ACC112 (cell line): ENCODE results near the gene TBC1D22A.

Experiments used
- H2AFZ ChIP-seq: fragments of 200-600 bp; sonication (generic); one replicate; pipeline ENCODE4 v1.6.0; 2017; ENCODE audit warnings: antibody characterized with exemption, low read length; ENCODE audit not compliant: unreplicated experiment
- H3K27ac ChIP-seq: fragments of 200-600 bp; sonication (generic); 2 replicates; pipeline ENCODE4 v1.5.1; 2014; ENCODE audit warnings: low read depth, mild to moderate bottlenecking, antibody characterized with exemption, low read length, moderate library complexity
- H3K27me3 ChIP-seq: fragments of 200-600 bp; sonication (generic); 2 replicates; pipeline ENCODE4 v1.6.1; 2014; ENCODE audit warnings: mild to moderate bottlenecking, antibody characterized with exemption, low read length, moderate library complexity, mixed read lengths; ENCODE audit not compliant: insufficient read depth
- H3K36me3 ChIP-seq: fragments of 200-600 bp; sonication (generic); 2 replicates; pipeline ENCODE4 v1.6.1; 2016; ENCODE audit warnings: mild to moderate bottlenecking, antibody characterized with exemption, low read length, moderate library complexity, mixed read lengths; ENCODE audit not compliant: insufficient read depth
- H3K4me1 ChIP-seq: fragments of 200-600 bp; sonication (generic); one replicate; pipeline ENCODE4 v1.6.1; 2016; ENCODE audit warnings: low read length, mixed read lengths; ENCODE audit not compliant: insufficient read depth, unreplicated experiment, control insufficient read depth
- H3K4me3 ChIP-seq: fragments of 200-600 bp; sonication (generic); 2 replicates; pipeline ENCODE4 v1.5.1; 2014; ENCODE audit warnings: mild to moderate bottlenecking, low read depth, low read length
- H3K79me2 ChIP-seq: fragments of 200-600 bp; sonication (generic); one replicate; pipeline ENCODE4 v1.6.0; 2016; ENCODE audit warnings: low read length; ENCODE audit not compliant: control insufficient read depth, unreplicated experiment, insufficient read depth

TBC1D22A gene

GRCh38 chr22:47206666-47207218 lies 444.3 kb downstream of the TBC1D22A start:
- H3K27ac ChIP-seq, result no peak overlapping the region
- no peaks in the 10 kb centered on the region for H3K4me1 ChIP-seq
- no peaks in the 10 kb centered on the region for H3K36me3 ChIP-seq
- no peak overlapping the region for H2AFZ ChIP-seq
- H3K79me2 ChIP-seq, result no peaks in the 10 kb centered on the region
- H3K4me3 ChIP-seq, result no peak overlapping the region
- no peaks in the 10 kb centered on the region for H3K27me3 ChIP-seq

- no peak overlapping the region for H2AFZ ChIP-seq
- H3K27ac ChIP-seq, result no peak overlapping the region
- H3K27me3 ChIP-seq, result no peaks in the 10 kb centered on the region
- H3K36me3 ChIP-seq, result no peaks in the 10 kb centered on the region
- H3K4me3 ChIP-seq, result no peak overlapping the region
- H3K4me1 ChIP-seq, result no peaks in the 10 kb centered on the region
- H3K79me2 ChIP-seq, result no peaks in the 10 kb centered on the region
Measured at GRCh38 chr22:47207387-47207786, 444.9 kb downstream of the TBC1D22A start.

GRCh38 chr22:47207846-47208554 lies 445.6 kb downstream of the TBC1D22A start:
- Histone ChIP-seq H3K27me3 (no peaks in the 10 kb centered on the region), H3K36me3 (no peaks in the 10 kb centered on the region), H3K4me3 (no peak overlapping the region), H3K4me1 (no peaks in the 10 kb centered on the region), H2AFZ (no peak overlapping the region), H3K79me2 (no peaks in the 10 kb centered on the region), H3K27ac (no peak overlapping the region)

GRCh38 chr22:47208630-47209029 lies 446.2 kb downstream of the TBC1D22A start:
- no peak overlapping the region for H2AFZ ChIP-seq
- no peaks in the 10 kb centered on the region for H3K27me3 ChIP-seq
- H3K36me3 ChIP-seq, result no peaks in the 10 kb centered on the region
- no peak overlapping the region for H3K27ac ChIP-seq
- no peaks in the 10 kb centered on the region for H3K79me2 ChIP-seq
- no peaks in the 10 kb centered on the region for H3K4me1 ChIP-seq
- H3K4me3 ChIP-seq, result no peak overlapping the region

GRCh38 chr22:47209040-47209514 lies 446.6 kb downstream of the TBC1D22A start:
- Histone ChIP-seq H3K79me2 (no peaks in the 10 kb centered on the region), H3K36me3 (no peaks in the 10 kb centered on the region), H3K4me3 (no peak overlapping the region), H3K27ac (no peak overlapping the region), H2AFZ (no peak overlapping the region), H3K27me3 (no peaks in the 10 kb centered on the region), H3K4me1 (no peaks in the 10 kb centered on the region)

GRCh38 chr22:47209547-47210023 lies 447.1 kb downstream of the TBC1D22A start:
- Histone ChIP-seq H3K4me3 (no peak overlapping the region), H3K4me1 (no peaks in the 10 kb centered on the region), H2AFZ (no peak overlapping the region), H3K27me3 (no peaks in the 10 kb centered on the region), H3K27ac (no peak overlapping the region), H3K36me3 (no peaks in the 10 kb centered on the region), H3K79me2 (no peaks in the 10 kb centered on the region)

- H3K27ac ChIP-seq, result no peak overlapping the region
- no peaks in the 10 kb centered on the region for H3K79me2 ChIP-seq
- H3K4me3 ChIP-seq, result no peak overlapping the region
- H3K36me3 ChIP-seq, result no peaks in the 10 kb centered on the region
- H3K27me3 ChIP-seq, result no peaks in the 10 kb centered on the region
- H3K4me1 ChIP-seq, result no peaks in the 10 kb centered on the region
- H2AFZ ChIP-seq, result no peak overlapping the region
Measured at GRCh38 chr22:47210112-47210657, 447.7 kb downstream of the TBC1D22A start.

GRCh38 chr22:47210686-47211085 lies 448.2 kb downstream of the TBC1D22A start:
- no peaks in the 10 kb centered on the region for H3K79me2 ChIP-seq
- no peaks in the 10 kb centered on the region for H3K36me3 ChIP-seq
- H3K27me3 ChIP-seq, result no peaks in the 10 kb centered on the region
- no peak overlapping the region for H3K4me3 ChIP-seq
- no peaks in the 10 kb centered on the region for H3K4me1 ChIP-seq
- no peak overlapping the region for H3K27ac ChIP-seq
- no peak overlapping the region for H2AFZ ChIP-seq

GRCh38 chr22:47213571-47214230 lies 451.3 kb downstream of the TBC1D22A start:
- H3K4me3 ChIP-seq, result no peak overlapping the region
- no peak overlapping the region for H2AFZ ChIP-seq
- H3K4me1 ChIP-seq, result no peaks in the 10 kb centered on the region
- no peaks in the 10 kb centered on the region for H3K79me2 ChIP-seq
- H3K27me3 ChIP-seq, result no peaks in the 10 kb centered on the region
- no peaks in the 10 kb centered on the region for H3K36me3 ChIP-seq
- H3K27ac ChIP-seq, result no peak overlapping the region

GRCh38 chr22:47215851-47216250 lies 453.4 kb downstream of the TBC1D22A start:
- Histone ChIP-seq H3K4me1 (no peaks in the 10 kb centered on the region), H3K79me2 (no peaks in the 10 kb centered on the region), H3K27me3 (no peaks in the 10 kb centered on the region), H2AFZ (no peak overlapping the region), H3K27ac (no peak overlapping the region), H3K4me3 (no peak overlapping the region), H3K36me3 (no peaks in the 10 kb centered on the region)
